ENCODE results near the gene MAGEB1. TPM values are rescaled to one million over a fixed set of nuclear protein-coding genes. Genes with fewer than 3 reads are reported as not detected.

Gene MAGEB1
- total and polyA plus RNA-seq, 7 donors, result not detected

GRCh38 chrX:30219372-30219771, 27.6 kb upstream of the MAGEB1 start:
- no peak overlapping the region for H3K4me3 ChIP-seq
- no peak for DNase-seq
- WGBS, 2 donors, result 90 to 92% methylated on average over 4 of the region's 4 CpGs
- intact Hi-C loops (cut with DNase I), result no loop called here
- H3K4me1 ChIP-seq, result no peaks in the 10 kb centered on the region
- H3K27me3 ChIP-seq, result no peaks in the 10 kb centered on the region
- H3K9me3 ChIP-seq, result no peaks in the 10 kb centered on the region
- no peak for TF ChIP-seq CTCF (IDR thresholded peaks at IDR 0.05)
- TF ChIP-seq EP300 (IDR thresholded peaks at IDR 0.05), result no peak
- no peak for TF ChIP-seq POLR2AphosphoS5 (IDR thresholded peaks at IDR 0.05)
- TF ChIP-seq POLR2A (IDR thresholded peaks at IDR 0.05), result no peak
- no peaks in the 10 kb centered on the region for H3K36me3 ChIP-seq
- no peak overlapping the region for H3K27ac ChIP-seq

GRCh38 chrX:30220661-30221060, 26.3 kb upstream of the MAGEB1 start:
- TF ChIP-seq CTCF (IDR thresholded peaks at IDR 0.05), result no peak
- no peak for TF ChIP-seq POLR2A (IDR thresholded peaks at IDR 0.05)
- no peak for TF ChIP-seq POLR2AphosphoS5 (IDR thresholded peaks at IDR 0.05)
- no peak for TF ChIP-seq EP300 (IDR thresholded peaks at IDR 0.05)
- intact Hi-C loops (cut with DNase I), result no loop called here
- DNase-seq, result no peak
- Histone ChIP-seq H3K36me3 (no peaks in the 10 kb centered on the region), H3K27me3 (no peaks in the 10 kb centered on the region), H3K27ac (no peak overlapping the region), H3K4me1 (no peaks in the 10 kb centered on the region), H3K4me3 (no peak overlapping the region), H3K9me3 (no peaks in the 10 kb centered on the region)
- 90 to 92% methylated on average over 5 of the region's 5 CpGs for WGBS, 2 donors

GRCh38 chrX:30224536-30224935, 22.4 kb upstream of the MAGEB1 start:
- H3K9me3 ChIP-seq, result no peaks in the 10 kb centered on the region
- TF ChIP-seq POLR2AphosphoS5 (IDR thresholded peaks at IDR 0.05), result no peak
- TF ChIP-seq CTCF (IDR thresholded peaks at IDR 0.05), result no peak
- TF ChIP-seq EP300 (IDR thresholded peaks at IDR 0.05), result no peak
- TF ChIP-seq POLR2A (IDR thresholded peaks at IDR 0.05), result no peak
- H3K27ac ChIP-seq, result no peak overlapping the region
- intact Hi-C loops (cut with DNase I), result no loop called here
- no peak for DNase-seq
- H3K36me3 ChIP-seq, result no peaks in the 10 kb centered on the region
- H3K4me3 ChIP-seq, result no peak overlapping the region
- H3K27me3 ChIP-seq, result no peaks in the 10 kb centered on the region
- no peaks in the 10 kb centered on the region for H3K4me1 ChIP-seq
- WGBS, 2 donors, result 53 to 91% methylated on average over 2 of the region's 2 CpGs

- no peak for TF ChIP-seq EP300 (IDR thresholded peaks at IDR 0.05)
- no peak for TF ChIP-seq CTCF (IDR thresholded peaks at IDR 0.05)
- TF ChIP-seq POLR2A (IDR thresholded peaks at IDR 0.05), result no peak
- no peak for TF ChIP-seq POLR2AphosphoS5 (IDR thresholded peaks at IDR 0.05)
- no peaks in the 10 kb centered on the region for H3K36me3 ChIP-seq
- H3K27me3 ChIP-seq, result no peaks in the 10 kb centered on the region
- H3K9me3 ChIP-seq, result no peaks in the 10 kb centered on the region
- intact Hi-C loops (cut with DNase I), result no loop called here
- H3K4me1 ChIP-seq, result no peaks in the 10 kb centered on the region
- no peak overlapping the region for H3K4me3 ChIP-seq
- WGBS, 2 donors, result 68 to 95% methylated on average over 1 of the region's 1 CpG
- H3K27ac ChIP-seq, result no peak overlapping the region
- no peak for DNase-seq
These were observed 18.4 kb upstream of the MAGEB1 start for GRCh38 chrX:30228526-30228925.

GRCh38 chrX:30230395-30230794, 16.6 kb upstream of the MAGEB1 start, which contains the start of gene MAGEB3:
Gene MAGEB3 (plus strand): TSS chrX:30230657. CDS start chrX:30235925, 5,268 bp downstream.
- Histone ChIP-seq H3K27ac (no peak within 1 kb of the TSS), H3K4me3 (no peak within 1 kb of the TSS), H3K9me3 (no peaks in the 10 kb centered on the region), H3K27me3 (no peaks in the 10 kb centered on the region), H3K36me3 (no peaks in the 10 kb centered on the region), H3K4me1 (no peaks in the 10 kb centered on the region)
- DNase-seq, result no peak
- 83% methylated on average over 4 of the region's 4 CpGs for WGBS, 2 donors
- intact Hi-C loops (cut with DNase I), result no loop called here
- no peak for TF ChIP-seq EP300 (IDR thresholded peaks at IDR 0.05)
- no peak for TF ChIP-seq POLR2AphosphoS5 (IDR thresholded peaks at IDR 0.05)
- TF ChIP-seq POLR2A (IDR thresholded peaks at IDR 0.05), result no peak
- no peak for TF ChIP-seq CTCF (IDR thresholded peaks at IDR 0.05)
